A549 (cell line): ENCODE data around the gene PDGFA. TPM values are rescaled to one million over a fixed set of nuclear protein-coding genes. Genes with fewer than 3 reads are reported as not detected.

ENCODE experiments used
- ATAC-seq, 2 experiments: fragments of 200-7000 bp in 1 of 2; fragments of >200 bp in 1 of 2; cut with Nextera tagmentation in 1 of 2; cut with Tn5 transposase in 1 of 2; 3 replicates each; pipeline versions ENCODE4 v1.8.0 to v1.9.1; 2018 to 2020; ENCODE audit warnings: mild to moderate bottlenecking in 1 of 2, moderate library complexity in 1 of 2
- CTCF ChIA-PET: fragments of 300-600 bp; sonication (Branson Sonifier 250); formaldehyde crosslinking; extraction: SDS; loops from one replicate; lab custom pipeline; 2021; ENCODE audit warnings: antibody characterized with exemption, inconsistent platforms; lab: Yijun Ruan, JAX
- POLR2A ChIA-PET: fragments of 350-600 bp; formaldehyde crosslinking; extraction: SDS; loops from one replicate; lab custom pipeline; 2021; ENCODE audit warnings: antibody characterized with exemption, inconsistent platforms; lab: Yijun Ruan, JAX
- DNase-seq, 2 experiments: peaks; one replicate each; pipeline versions ENCODE4 v3.0.0 to v3.0.0-alpha.2; 2011 to 2016; ENCODE audit warnings: low read depth in 1 of 2, low spot score in 1 of 2
- FAIRE-seq: peaks from 2 replicates; lab custom pipeline; 2011; peaks lifted over from hg19 to GRCh38; lab: Jason Lieb, UNC
- H3K27ac ChIP-seq, 2 experiments: fragments of >200 bp; sonication (Bioruptor Twin); formaldehyde crosslinking; 3 replicates each; pipeline ENCODE4 v1.5.1; 2016 to 2017
- H3K4me1 ChIP-seq: fragments of >200 bp; sonication (Bioruptor Twin); formaldehyde crosslinking; 3 replicates; pipeline ENCODE4 v1.6.1; 2016
- H3K4me2 ChIP-seq: fragments of >200 bp; sonication (Bioruptor Twin); formaldehyde crosslinking; 3 replicates; pipeline ENCODE4 v1.6.1; 2016
- H3K4me3 ChIP-seq: fragments of >200 bp; sonication (Bioruptor Twin); formaldehyde crosslinking; 3 replicates; pipeline ENCODE4 v1.5.1; 2016
- H3K9me3 ChIP-seq: fragments of >200 bp; sonication (Bioruptor Twin); formaldehyde crosslinking; 3 replicates; pipeline ENCODE4 v1.6.1; 2016
- BHLHE40 ChIP-seq: IDR thresholded peaks from 2 replicates; pipeline ENCODE4 v1.6.1; 2012; ENCODE audit warnings: low read depth, low read length, inconsistent platforms
- CBX2 ChIP-seq: fragments of 200-600 bp; sonication (generic); IDR thresholded peaks from 2 replicates; pipeline ENCODE4 v1.6.1; 2016; ENCODE audit warnings: low read depth, mild to moderate bottlenecking, borderline replicate concordance
- CEBPB ChIP-seq, 2 experiments: fragments of >200 bp in 1 of 2; sonication (Bioruptor Twin) in 1 of 2; formaldehyde crosslinking in 1 of 2; IDR thresholded peaks; 2 replicates each; pipeline ENCODE4 v1.6.1; 2012 to 2016
- CHD2 ChIP-seq: fragments of 150-350 bp; IDR thresholded peaks from 2 replicates; pipeline ENCODE4 v1.6.1; 2014; ENCODE audit warnings: low read length; ENCODE audit not compliant: partially characterized antibody
- CHD4 ChIP-seq: fragments of 200-600 bp; sonication (generic); IDR thresholded peaks from 2 replicates; pipeline ENCODE4 v1.6.1; 2016; ENCODE audit warnings: antibody characterized with exemption, mild to moderate bottlenecking, borderline replicate concordance
- EHMT2 ChIP-seq: fragments of 200-600 bp; sonication (generic); IDR thresholded peaks from 2 replicates; pipeline ENCODE4 v1.6.1; 2016; ENCODE audit warnings: antibody characterized with exemption, low read depth, mild to moderate bottlenecking, moderate library complexity
- ELK1 ChIP-seq: fragments of 150-350 bp; IDR thresholded peaks from 2 replicates; pipeline ENCODE4 v1.6.1; 2014; ENCODE audit warnings: low read depth, mild to moderate bottlenecking, low read length
- EP300 ChIP-seq, 2 experiments: fragments of >200 bp; sonication (Bioruptor Twin); formaldehyde crosslinking; IDR thresholded peaks; 2 replicates in 1 of 2; 3 replicates in 1 of 2; pipeline ENCODE4 v1.6.1; 2016 to 2017
- FOSB ChIP-seq: fragments of 250-450 bp; sonication (Bioruptor Pico); IDR thresholded peaks from 2 replicates; pipeline ENCODE4 v1.5.0; 2020; ENCODE audit warnings: mild to moderate bottlenecking, moderate library complexity
- GATA3 ChIP-seq: IDR thresholded peaks from 2 replicates; pipeline ENCODE4 v1.6.1; 2012; ENCODE audit warnings: borderline replicate concordance
- HES2 ChIP-seq: fragments of >200 bp; sonication (Bioruptor Twin); formaldehyde crosslinking; IDR thresholded peaks from 2 replicates; pipeline ENCODE4 v1.6.1; 2016
- HMGXB4 ChIP-seq: fragments of 250-450 bp; sonication (Bioruptor Pico); IDR thresholded peaks from 2 replicates; pipeline ENCODE4 v1.5.0; 2021; ENCODE audit warnings: mild to moderate bottlenecking, moderate library complexity, borderline replicate concordance
- HOXA7 ChIP-seq: fragments of 250-450 bp; sonication (Bioruptor Pico); IDR thresholded peaks from 2 replicates; pipeline ENCODE4 v1.5.0; 2020; ENCODE audit warnings: mild to moderate bottlenecking, moderate library complexity
- HOXB13 ChIP-seq: fragments of 250-450 bp; sonication (Bioruptor Pico); IDR thresholded peaks from 2 replicates; pipeline ENCODE4 v1.5.0; 2020; ENCODE audit warnings: low read depth, mild to moderate bottlenecking, moderate library complexity
- KDM1A ChIP-seq: fragments of 200-600 bp; sonication (generic); IDR thresholded peaks from 2 replicates; pipeline ENCODE4 v1.6.1; 2016; ENCODE audit warnings: low read depth, mild to moderate bottlenecking
- KDM5A ChIP-seq: fragments of 200-600 bp; sonication (generic); IDR thresholded peaks from 2 replicates; pipeline ENCODE4 v1.6.1; 2016; ENCODE audit warnings: antibody characterized with exemption, mild to moderate bottlenecking
- MAX ChIP-seq: IDR thresholded peaks from 2 replicates; pipeline ENCODE4 v1.6.1; 2012
- MAZ ChIP-seq: fragments of 150-350 bp; IDR thresholded peaks from 2 replicates; pipeline ENCODE4 v1.6.1; 2014; ENCODE audit warnings: antibody characterized with exemption, low read depth, low read length, borderline replicate concordance
- NPAS2 ChIP-seq: fragments of 250-450 bp; sonication (Bioruptor Pico); IDR thresholded peaks from 2 replicates; pipeline ENCODE4 v1.8.0; 2022; ENCODE audit warnings: mild to moderate bottlenecking, moderate library complexity, borderline replicate concordance
- NR3C1 ChIP-seq: fragments of >200 bp; sonication (Bioruptor Twin); formaldehyde crosslinking; IDR thresholded peaks from 3 replicates; pipeline ENCODE4 v1.6.1; 2017
- PHF8 ChIP-seq: fragments of 200-600 bp; sonication (generic); IDR thresholded peaks from 2 replicates; pipeline ENCODE4 v1.6.1; 2016; ENCODE audit warnings: low read depth, mild to moderate bottlenecking, antibody characterized with exemption, moderate library complexity, borderline replicate concordance
- POLR2AphosphoS2 ChIP-seq: conservative IDR thresholded peaks from 2 replicates; pipeline ENCODE4 v1.6.1; 2012; ENCODE audit warnings: low read length, improper control_type of control experiment, inconsistent platforms
- RAD21 ChIP-seq, 2 experiments: fragments of >200 bp in 1 of 2; sonication (Bioruptor Twin) in 1 of 2; formaldehyde crosslinking in 1 of 2; IDR thresholded peaks in 1 of 2; conservative IDR thresholded peaks in 1 of 2; 2 replicates in 1 of 2; 3 replicates in 1 of 2; pipeline ENCODE4 v1.6.1; 2012 to 2018; ENCODE audit warnings: inconsistent platforms in 1 of 2
- SMC3 ChIP-seq: fragments of >200 bp; sonication (Bioruptor Twin); formaldehyde crosslinking; IDR thresholded peaks from 3 replicates; pipeline ENCODE4 v1.6.1; 2018; ENCODE audit warnings: inconsistent platforms
- ZC3H11A ChIP-seq: fragments of 450-650 bp; IDR thresholded peaks from 2 replicates; pipeline ENCODE4 v1.6.1; 2014; ENCODE audit warnings: antibody characterized with exemption, mild to moderate bottlenecking
- ZFP36 ChIP-seq: fragments of 450-650 bp; IDR thresholded peaks from 2 replicates; pipeline ENCODE4 v1.6.1; 2014; ENCODE audit warnings: borderline replicate concordance; ENCODE audit not compliant: partially characterized antibody
- ZNF302 ChIP-seq: fragments of 250-450 bp; sonication (Bioruptor Pico); IDR thresholded peaks from 2 replicates; pipeline ENCODE4 v1.9.0; 2021; ENCODE audit warnings: inconsistent platforms, mild to moderate bottlenecking, moderate library complexity
- WGBS: methylation state at CpG from one replicate; pipeline ENCODE4 v1.1.6; 2017; ENCODE audit errors: missing lambda C conversion rate; 5-methylcytosine and 5-hydroxymethylcytosine counted together
- polyA plus RNA-seq, 4 experiments: library from polyadenylated mRNA; depleted of rRNA in 3 of 4; stranded (reverse); fragments of >200 nt; fragmentation: RNase III in 1 of 4; extraction: RNeasy Plus Mini Kit Qiagen cat#74134 plus additional on column Dnase treatment in 1 of 4; gene quantifications; 2 replicates in 3 of 4; 3 replicates in 1 of 4; pipeline ENCODE4 v1.2.3, GENCODE V29; 2011 to 2017

Gene PDGFA
- polyA plus RNA-seq, 2 of the 4 experiments (the other 2 are of a cell fraction), result 12.8 to 14.9 TPM

- ChIA-PET POLR2A (no interaction called here), CTCF (no interaction called here)
- no peaks in the 10 kb centered on the region for H3K9me3 ChIP-seq
- peak in 1 of 2 experiments; percentile 43; a peak in 3 of 6 replicates for ATAC-seq
- no peak for TF ChIP-seq CHD4
- no peak for TF ChIP-seq CBX2
- no peak for TF ChIP-seq FOSB (CRISPR knock-in tag)
- TF ChIP-seq MAZ, result no peak
- no peak for TF ChIP-seq CHD2
- no peak for TF ChIP-seq MAX
- TF ChIP-seq POLR2AphosphoS2, result no peak
- no peak for TF ChIP-seq PHF8
- TF ChIP-seq HMGXB4 (CRISPR knock-in tag), result no peak
- no peak for TF ChIP-seq RAD21 (conservative IDR thresholded peaks at IDR 0.05 in 1 of 2, IDR thresholded peaks at IDR 0.05 in 1 of 2)
- no peak for TF ChIP-seq GATA3
- no peak for TF ChIP-seq ZFP36
- TF ChIP-seq CEBPB (IDR thresholded peaks at IDR 0.05), result no peak
- no peak for TF ChIP-seq ZC3H11A
- no peak for TF ChIP-seq ZNF302 (CRISPR knock-in tag)
- H3K4me1 ChIP-seq, result peaks cover 8% of the 10 kb centered on the region
- DNase-seq, result no peak
- no peak overlapping the region for H3K27ac ChIP-seq
- H3K4me2 ChIP-seq, result no peak overlapping the region
- no peak for FAIRE-seq
- WGBS, result 74% methylated on average over 6 of the region's 15 CpGs
- no peak overlapping the region for H3K4me3 ChIP-seq
Measured at GRCh38 chr7:479948-480499, 39.6 kb downstream of the PDGFA start.

- POLR2A ChIA-PET, result no interaction called here
- CTCF ChIA-PET, result no interaction called here
- ATAC-seq, result peak; percentile 7 to 17; a peak in 2 of 6 replicates
- peaks cover 8% of the 10 kb centered on the region for H3K4me1 ChIP-seq
- H3K27ac ChIP-seq, result no peak overlapping the region
- WGBS, result 71% methylated on average over 20 of the region's 20 CpGs
- H3K9me3 ChIP-seq, result no peaks in the 10 kb centered on the region
- H3K4me2 ChIP-seq, result no peak overlapping the region
- no peak for FAIRE-seq
- no peak for DNase-seq
- H3K4me3 ChIP-seq, result no peak overlapping the region
- TF ChIP-seq ZC3H11A (no peak), HOXB13 (CRISPR knock-in tag) (no peak), NPAS2 (no peak), BHLHE40 (no peak), MAX (no peak), SMC3 (no peak), CHD2 (no peak), MAZ (no peak), ELK1 (no peak), CHD4 (no peak), EP300 (IDR thresholded peaks at IDR 0.05) (no peak), EHMT2 (no peak), KDM1A (no peak), HOXA7 (no peak), KDM5A (no peak), NR3C1 (no peak), HES2 (no peak), POLR2AphosphoS2 (no peak)
Measured at GRCh38 chr7:479115-479947, 40.3 kb downstream of the PDGFA start.
